ENCODE data around the gene TLCD5. TPM values are rescaled to one million over a fixed set of nuclear protein-coding genes. Genes with fewer than 3 reads are reported as not detected.

The TLCD5 gene
- total and polyA plus RNA-seq, 2 donors from 2014 or later, result 4.9 to 6.0 TPM

GRCh38 chr11:120334332-120334731 lies 9.2 kb downstream of the TLCD5 start:
- Histone ChIP-seq H3K9me3 (ENCODE audit: control insufficient read depth in 2 of 3, insufficient read depth in 1 of 3, low read length in 3 of 3) (no peaks in the 10 kb centered on the region), H3K4me3 (ENCODE audit: low read length in 3 of 3) (no peak overlapping the region), H3K36me3 (ENCODE audit: control insufficient read depth in 2 of 3, insufficient read depth in 3 of 3, low read length in 3 of 3) (peaks cover 0 to 8% (median 0%) of the 10 kb centered on the region in 3 donors), H3K27me3 (ENCODE audit: control insufficient read depth, insufficient read depth, low read length) (no peaks in the 10 kb centered on the region), H3K27ac (ENCODE audit: low read depth in 2 of 2, low read length in 2 of 2) (no peak overlapping the region), H3K4me1 (ENCODE audit: control insufficient read depth in 2 of 3, insufficient read depth in 2 of 3, low read depth in 1 of 3, low read length in 3 of 3) (peaks cover 0 to 4% (median 0%) of the 10 kb centered on the region in 3 donors), H3K9ac (ENCODE audit: low read length in 3 of 3) (no peak overlapping the region)
- no peak for TF ChIP-seq CTCF (IDR thresholded peaks at IDR 0.05; ENCODE audit: borderline replicate concordance, extremely low read depth, insufficient read depth)
- intact Hi-C loops (cut with DNase I), result no loop called here
- DNase-seq (no peak), FAIRE-seq (no peak)

- peaks cover 0 to 4% (median 3%) of the 10 kb centered on the region in 3 donors for H3K4me1 ChIP-seq (ENCODE audit: control insufficient read depth in 2 of 3, insufficient read depth in 2 of 3, low read depth in 1 of 3, low read length in 3 of 3)
- DNase-seq, result peak in 3 of 5 donors; percentile 73 to 93 (median 91)
- peak overlapping the region; percentile 91 to 92 for H3K27ac ChIP-seq (ENCODE audit: low read depth in 2 of 2, low read length in 2 of 2)
Measured at GRCh38 chr11:120334894-120335462, 9.9 kb downstream of the TLCD5 start.

GRCh38 chr11:120335556-120335907 lies 10.4 kb downstream of the TLCD5 start:
- Histone ChIP-seq H3K9me3 (ENCODE audit: control insufficient read depth in 2 of 3, insufficient read depth in 1 of 3, low read length in 3 of 3) (no peaks in the 10 kb centered on the region), H3K4me1 (ENCODE audit: control insufficient read depth in 2 of 3, insufficient read depth in 2 of 3, low read depth in 1 of 3, low read length in 3 of 3) (peaks cover 0 to 7% (median 4%) of the 10 kb centered on the region in 3 donors), H3K27ac (ENCODE audit: low read depth in 2 of 2, low read length in 2 of 2) (peak overlapping the region; percentile 91 to 92), H3K9ac (ENCODE audit: low read length in 3 of 3) (peak overlapping the region; percentile 42 to 76 (median 61)), H3K27me3 (ENCODE audit: control insufficient read depth, insufficient read depth, low read length) (no peaks in the 10 kb centered on the region), H3K36me3 (ENCODE audit: control insufficient read depth in 2 of 3, insufficient read depth in 3 of 3, low read length in 3 of 3) (peaks cover 0 to under 1% (median 0%) of the 10 kb centered on the region in 3 donors), H3K4me3 (ENCODE audit: low read length in 3 of 3) (peak overlapping the region; percentile 52 to 73 (median 63))
- no peak for FAIRE-seq
- no peak for TF ChIP-seq CTCF (IDR thresholded peaks at IDR 0.05; ENCODE audit: borderline replicate concordance, extremely low read depth, insufficient read depth)
- no peak for DNase-seq
- intact Hi-C loops (cut with DNase I), result no loop called here

More at GRCh38 chr11:120334894-120335462, 9.9 kb downstream of the TLCD5 start:
- TF ChIP-seq CTCF (IDR thresholded peaks at IDR 0.05; ENCODE audit: borderline replicate concordance, extremely low read depth, insufficient read depth), result peak; percentile 79
- peaks cover 0 to 6% (median 0%) of the 10 kb centered on the region in 3 donors for H3K36me3 ChIP-seq (ENCODE audit: control insufficient read depth in 2 of 3, insufficient read depth in 3 of 3, low read length in 3 of 3)
- peak overlapping the region; percentile 42 to 76 (median 61) for H3K9ac ChIP-seq (ENCODE audit: low read length in 3 of 3)
- no peaks in the 10 kb centered on the region for H3K27me3 ChIP-seq (ENCODE audit: control insufficient read depth, insufficient read depth, low read length)
- no peak for FAIRE-seq
- intact Hi-C loops (cut with DNase I), result no loop called here
- peak overlapping the region; percentile 52 to 73 (median 63) for H3K4me3 ChIP-seq (ENCODE audit: low read length in 3 of 3)
- H3K9me3 ChIP-seq (ENCODE audit: control insufficient read depth in 2 of 3, insufficient read depth in 1 of 3, low read length in 3 of 3), result no peaks in the 10 kb centered on the region
